Right atrium auricular region (tissue), 2 donors: ENCODE data around the gene C16orf92. TPM values are rescaled to one million over a fixed set of nuclear protein-coding genes. Genes with fewer than 3 reads are reported as not detected.

Source experiments
- DNase-seq: peaks from one replicate; pipeline ENCODE4 v3.0.0-alpha.2; 2019; ENCODE audit warnings: low spot score
- H3K27ac ChIP-seq, 2 donors: fragments of 200-600 bp; sonication (generic); 1 replicate in 1 of 2; 2 replicates in 1 of 2; pipeline ENCODE4 v1.5.1; 2016 to 2019
- H3K27me3 ChIP-seq, 2 donors: fragments of 200-600 bp; sonication (generic); one replicate each; pipeline versions ENCODE4 v1.5.1 to v1.6.0; 2017 to 2019
- H3K36me3 ChIP-seq: fragments of 200-600 bp; sonication (generic); one replicate; pipeline ENCODE4 v1.5.1; 2016
- H3K4me1 ChIP-seq, 2 donors: fragments of 200-600 bp; sonication (generic); one replicate each; pipeline versions ENCODE4 v1.5.1 to v1.6.0; 2017 to 2019
- H3K4me3 ChIP-seq, 2 donors: fragments of 200-600 bp; sonication (generic); 1 replicate in 1 of 2; 2 replicates in 1 of 2; pipeline ENCODE4 v1.5.1; 2017 to 2019; ENCODE audit warnings: mild to moderate bottlenecking in 1 of 2, moderate library complexity in 1 of 2
- H3K9me3 ChIP-seq, 2 donors: fragments of 200-600 bp; sonication (generic); one replicate each; pipeline ENCODE4 v1.5.1; 2019
- total RNA-seq, 2 donors: library from RNA; depleted of rRNA; stranded (reverse); fragments of >200 nt; gene quantifications; one replicate each; pipeline ENCODE4 v1.1.0, GENCODE V29; 2016
- TF ChIP-seq, protein P1 (sequence below), 2 donors: fragments of 200-600 bp; sonication (generic); IDR thresholded peaks; one replicate each; pipeline ENCODE4 v1.5.1; 2019; ENCODE audit warnings: antibody characterized with exemption in 2 of 2

Gene C16orf92
- total RNA-seq, 2 donors from 2014 or later = not detected

DNA sequence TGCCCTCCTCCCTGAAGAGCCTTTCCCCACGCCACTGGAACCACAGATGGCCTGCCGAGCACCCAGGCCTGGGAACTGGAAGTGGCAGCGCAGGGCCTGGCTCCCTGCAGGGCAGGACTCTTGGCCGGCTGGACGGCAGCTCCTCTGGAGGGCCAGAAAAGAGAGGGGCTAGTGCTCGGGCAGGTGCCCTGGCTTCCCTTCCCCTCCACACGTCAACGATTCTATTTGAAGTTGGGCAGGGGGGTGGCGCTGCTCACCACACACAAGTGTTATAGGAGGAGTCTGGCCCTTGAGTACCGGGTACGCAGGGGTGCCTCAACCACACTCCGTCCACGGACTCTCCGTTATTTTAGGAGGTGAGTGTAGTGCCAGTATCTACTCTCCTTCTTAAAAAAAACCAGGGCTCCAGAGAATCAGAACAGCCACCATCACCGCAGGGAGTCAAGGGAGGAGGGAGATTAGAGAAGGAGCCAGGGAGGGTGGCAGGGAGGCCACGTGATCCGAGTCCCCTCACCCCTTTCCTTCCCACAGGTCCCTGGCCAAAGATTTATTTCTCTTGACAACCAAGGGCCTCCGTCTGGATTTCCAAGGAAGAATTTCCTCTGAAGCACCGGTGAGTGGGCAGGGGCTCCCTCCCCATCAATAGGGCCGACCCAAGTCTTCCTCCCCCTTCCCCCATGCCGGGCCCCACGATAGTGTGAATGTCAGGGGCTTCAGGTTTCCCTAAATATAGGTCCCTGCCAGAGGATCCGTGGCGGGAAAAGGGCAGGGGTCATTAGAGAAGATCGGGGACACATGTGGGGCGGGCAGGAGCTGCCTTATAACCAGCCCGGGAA is 41.1 kb downstream of the C16orf92 start:
- Histone ChIP-seq H3K27me3 (no peaks in the 10 kb centered on the region), H3K27ac (peak overlapping the region; percentile 96 to 100), H3K4me3 (peak overlapping the region; percentile 81 to 91), H3K9me3 (no peaks in the 10 kb centered on the region), H3K4me1 (peaks cover 0 to 49% of the 10 kb centered on the region in 2 donors), H3K36me3 (peaks cover 30% of the 10 kb centered on the region)
- TF ChIP-seq, protein P1, sequence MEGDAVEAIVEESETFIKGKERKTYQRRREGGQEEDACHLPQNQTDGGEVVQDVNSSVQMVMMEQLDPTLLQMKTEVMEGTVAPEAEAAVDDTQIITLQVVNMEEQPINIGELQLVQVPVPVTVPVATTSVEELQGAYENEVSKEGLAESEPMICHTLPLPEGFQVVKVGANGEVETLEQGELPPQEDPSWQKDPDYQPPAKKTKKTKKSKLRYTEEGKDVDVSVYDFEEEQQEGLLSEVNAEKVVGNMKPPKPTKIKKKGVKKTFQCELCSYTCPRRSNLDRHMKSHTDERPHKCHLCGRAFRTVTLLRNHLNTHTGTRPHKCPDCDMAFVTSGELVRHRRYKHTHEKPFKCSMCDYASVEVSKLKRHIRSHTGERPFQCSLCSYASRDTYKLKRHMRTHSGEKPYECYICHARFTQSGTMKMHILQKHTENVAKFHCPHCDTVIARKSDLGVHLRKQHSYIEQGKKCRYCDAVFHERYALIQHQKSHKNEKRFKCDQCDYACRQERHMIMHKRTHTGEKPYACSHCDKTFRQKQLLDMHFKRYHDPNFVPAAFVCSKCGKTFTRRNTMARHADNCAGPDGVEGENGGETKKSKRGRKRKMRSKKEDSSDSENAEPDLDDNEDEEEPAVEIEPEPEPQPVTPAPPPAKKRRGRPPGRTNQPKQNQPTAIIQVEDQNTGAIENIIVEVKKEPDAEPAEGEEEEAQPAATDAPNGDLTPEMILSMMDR (IDR thresholded peaks at IDR 0.05) = peak in 1 of 2 donors; percentile 60
- peak; percentile 89 for DNase-seq

GRCh38 chr16:30064729-30065101 is 41.7 kb downstream of the C16orf92 start:
- no peak for DNase-seq
- H3K27ac ChIP-seq = peak overlapping the region; percentile 96 to 100

GRCh38 chr16:30065102-30065942 is 42.3 kb downstream of the C16orf92 start, which contains the start of gene ALDOA:
ALDOA (plus strand) TSS chr16:30065760; CDS start chr16:30066898, 1,138 bp downstream.
- Histone ChIP-seq H3K4me1 (peaks cover 0 to 61% of the 10 kb centered on the region in 2 donors), H3K4me3 (peak within 1 kb of the TSS; percentile 81 to 91), H3K27ac (peak within 1 kb of the TSS; percentile 96 to 100), H3K9me3 (no peaks in the 10 kb centered on the region), H3K27me3 (no peaks in the 10 kb centered on the region), H3K36me3 (peaks cover 42% of the 10 kb centered on the region)
- peak; percentile 98 for DNase-seq
- TF ChIP-seq, protein P1 (IDR thresholded peaks at IDR 0.05) = no peak

More at GRCh38 chr16:30064729-30065101, 41.7 kb downstream of the C16orf92 start:
- Histone ChIP-seq H3K4me1 (peaks cover 0 to 55% of the 10 kb centered on the region in 2 donors), H3K27me3 (no peaks in the 10 kb centered on the region), H3K4me3 (peak overlapping the region; percentile 81 to 91), H3K36me3 (peaks cover 36% of the 10 kb centered on the region), H3K9me3 (no peaks in the 10 kb centered on the region)
- TF ChIP-seq, protein P1 (IDR thresholded peaks at IDR 0.05) = no peak

DNA sequence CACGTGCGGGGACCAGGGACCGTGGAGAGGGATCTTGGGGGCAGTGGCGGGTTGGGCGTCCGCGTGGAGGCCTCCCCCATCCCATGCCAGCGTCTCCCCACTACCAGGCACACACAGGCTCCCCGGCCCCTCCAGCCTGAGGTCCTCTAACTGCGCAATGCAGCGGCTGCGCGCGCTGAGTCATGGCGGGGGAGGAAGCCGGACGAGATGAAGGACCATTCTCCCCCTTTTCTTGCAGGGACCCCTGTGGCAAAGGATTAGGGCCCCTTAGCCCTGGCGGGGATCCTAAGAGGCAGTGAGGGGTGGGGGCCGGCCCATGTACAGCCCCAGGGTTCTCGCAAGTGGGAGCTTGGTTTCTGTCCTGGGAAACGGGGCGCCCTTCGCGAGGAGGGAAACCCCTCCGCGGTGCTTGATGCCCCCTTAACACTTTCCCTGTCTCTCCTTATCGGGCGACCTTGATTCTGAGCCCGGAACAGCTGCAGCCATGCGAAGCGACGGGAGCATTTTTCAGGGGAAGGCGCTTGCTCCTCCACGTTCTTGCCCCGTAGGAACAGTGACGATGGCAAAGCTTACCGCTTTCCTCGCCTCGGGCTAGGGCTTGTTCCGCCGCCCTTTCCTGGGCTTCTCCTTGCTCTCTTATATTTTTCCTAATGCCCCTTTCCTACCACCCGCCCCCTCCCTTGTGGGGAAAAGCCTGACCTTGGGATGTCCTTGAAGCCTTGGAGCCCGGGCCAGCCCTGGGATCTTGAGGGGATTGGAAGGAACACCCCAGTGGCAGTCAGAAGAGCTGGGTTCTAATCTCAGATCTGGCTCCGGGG is 43.2 kb downstream of the C16orf92 start:
- no peak for DNase-seq

More for the DNA sequence above, 43.2 kb downstream of the C16orf92 start:
- Histone ChIP-seq H3K9me3 (no peaks in the 10 kb centered on the region), H3K4me3 (peak overlapping the region; percentile 81 to 91), H3K36me3 (peaks cover 51% of the 10 kb centered on the region), H3K4me1 (peaks cover 0 to 62% of the 10 kb centered on the region in 2 donors), H3K27me3 (no peaks in the 10 kb centered on the region), H3K27ac (peak overlapping the region; percentile 96 to 100)
- TF ChIP-seq, protein P1 (IDR thresholded peaks at IDR 0.05) = no peak
